PC-3 (cell line): ENCODE results near the gene LRIG3.
"Not testable (repeated sequence)": the region's sequence is repeated elsewhere in the genome, so short reads cannot be mapped to it uniquely, and the experiment has no call there.

Experiments used
- CTCF ChIP-seq: fragments of 300-600 bp; sonication (generic); conservative IDR thresholded peaks from 2 replicates; pipeline ENCODE4 v1.5.1; 2017; ENCODE audit warnings: antibody characterized with exemption, low read depth, mild to moderate bottlenecking, low read length
- EZH2 ChIP-seq: fragments of 300-600 bp; sonication (generic); IDR thresholded peaks from one replicate; pipeline ENCODE4 v1.6.1; 2017; ENCODE audit warnings: antibody characterized with exemption, mild to moderate bottlenecking, low read length; ENCODE audit not compliant: unreplicated experiment
- EZH2phosphoT487 ChIP-seq: fragments of 300-600 bp; sonication (generic); IDR thresholded peaks from 2 replicates; pipeline ENCODE4 v1.6.1; 2018; ENCODE audit warnings: mild to moderate bottlenecking, antibody characterized with exemption, low read length, borderline replicate concordance

GRCh38 chr12:58855630-58856029 lies 64.7 kb downstream of the LRIG3 start:
- TF ChIP-seq CTCF, EZH2phosphoT487, EZH2: not testable (repeated sequence)
